HepG2 (cell line): Measurements from ENCODE around the gene CHMP1A. TPM values are rescaled to one million over a fixed set of nuclear protein-coding genes. Genes with fewer than 3 reads are reported as not detected.

Experiments used
- ATAC-seq: fragments of 200-7000 bp; cut with Tn5 transposase; 3 replicates; pipeline ENCODE4 v1.9.1; 2020; ENCODE audit warnings: mild to moderate bottlenecking, moderate library complexity
- BruUV-seq: library from RNA; stranded (reverse); fragments of 400-500 nt; replicated peaks from 2 replicates; lab custom pipeline; 2021; lab: Mats Ljungman, UMichigan
- CTCF ChIA-PET: fragments of 300-600 bp; formaldehyde crosslinking; extraction: SDS; loops from one replicate; lab custom pipeline; 2021; ENCODE audit warnings: low total read pairs, inconsistent platforms, low intra/inter-chr PET ratio; lab: Yijun Ruan, JAX
- POLR2A ChIA-PET: fragments of 350-600 bp; sonication (Branson Sonifier 250); formaldehyde crosslinking; loops from one replicate; lab custom pipeline; 2020; ENCODE audit warnings: antibody characterized with exemption, inconsistent platforms; lab: Yijun Ruan, JAX
- DNase-seq: peaks from one replicate; pipeline ENCODE4 v3.0.0-alpha.2; 2015; ENCODE audit warnings: low spot score
- FAIRE-seq: peaks from 3 replicates; lab custom pipeline; 2011; peaks lifted over from hg19 to GRCh38; lab: Jason Lieb, UNC
- H2AFZ ChIP-seq: one replicate; pipeline ENCODE4 v1.6.1; 2011; ENCODE audit warnings: low read length, inconsistent platforms
- H3K27ac ChIP-seq: fragments of 300-600 bp; 3 replicates; pipeline ENCODE4 v1.8.0; 2011; ENCODE audit warnings: mixed run types, mild to moderate bottlenecking, mixed read lengths, low read length, inconsistent platforms; ENCODE audit not compliant: insufficient read depth; ENCODE audit errors: extremely low read length
- H3K27me3 ChIP-seq, 2 experiments: fragments of 200-600 bp in 1 of 2; 2 replicates in 1 of 2; 3 replicates in 1 of 2; pipeline versions ENCODE4 v1.6.0 to v1.8.0; 2011; ENCODE audit warnings: low read length in 2 of 2, mild to moderate bottlenecking in 2 of 2, moderate library complexity in 2 of 2, inconsistent platforms in 1 of 2; ENCODE audit not compliant: insufficient read depth in 2 of 2, control insufficient read depth in 1 of 2
- H3K36me3 ChIP-seq, 2 experiments: fragments of 200-600 bp in 1 of 2; replicated peaks in 1 of 2; 2 replicates in 1 of 2; 3 replicates in 1 of 2; pipeline versions ENCODE4 v1.5.1 to v1.8.0; 2011; ENCODE audit warnings: low read length in 2 of 2, inconsistent platforms in 1 of 2; ENCODE audit not compliant: insufficient read depth in 2 of 2, control insufficient read depth in 1 of 2
- H3K4me1 ChIP-seq: 2 replicates; pipeline ENCODE4 v1.5.1; 2012; ENCODE audit warnings: low read length, inconsistent platforms; ENCODE audit not compliant: insufficient read depth
- H3K4me2 ChIP-seq: 2 replicates; pipeline ENCODE4 v1.6.0; 2011; ENCODE audit warnings: low read depth, low read length, inconsistent platforms
- H3K4me3 ChIP-seq, 3 experiments: fragments of 200-600 bp in 1 of 3; sonication (generic), shearing (Covaris generic) in 1 of 3; replicated peaks in 1 of 3; 2 replicates each; pipeline ENCODE4 v1.5.1; 2011 to 2016; ENCODE audit warnings: low read length in 3 of 3, inconsistent platforms in 2 of 3, low read depth in 2 of 3, mild to moderate bottlenecking in 2 of 3, control low read depth in 1 of 3, mixed read lengths in 1 of 3; ENCODE audit not compliant: insufficient read depth in 1 of 3
- H3K79me2 ChIP-seq: one replicate; pipeline ENCODE4 v1.6.1; 2011; ENCODE audit warnings: low read length, inconsistent platforms; ENCODE audit not compliant: insufficient read depth
- H3K9ac ChIP-seq: 2 replicates; pipeline ENCODE4 v1.6.0; 2011; ENCODE audit warnings: mild to moderate bottlenecking, low read depth, low read length, inconsistent platforms; ENCODE audit not compliant: insufficient read depth
- H3K9me3 ChIP-seq: 2 replicates; pipeline ENCODE4 v1.5.1; 2012; ENCODE audit warnings: mild to moderate bottlenecking, low read length
- H4K20me1 ChIP-seq: 2 replicates; pipeline ENCODE4 v1.6.0; 2011; ENCODE audit warnings: inconsistent platforms, mild to moderate bottlenecking, low read length, moderate library complexity; ENCODE audit not compliant: insufficient read depth
- ARID4A ChIP-seq: sonication (generic); formaldehyde crosslinking; IDR thresholded peaks from 2 replicates; pipeline ENCODE4 v1.5.0; 2020; ENCODE audit warnings: mild to moderate bottlenecking, missing genetic modification reagents, borderline replicate concordance
- MLLT10 ChIP-seq: sonication (generic); formaldehyde crosslinking; IDR thresholded peaks from 2 replicates; pipeline ENCODE4 v1.4.0; 2020; ENCODE audit warnings: missing genetic modification reagents
- RBFOX2 ChIP-seq: fragments of 200-400 bp; formaldehyde crosslinking; IDR thresholded peaks from 2 replicates; pipeline ENCODE4 v1.6.1; 2017; ENCODE audit warnings: low read depth, mild to moderate bottlenecking, low read length
- SOX13 ChIP-seq, 3 experiments: fragments of 450-650 bp in 1 of 3; sonication (generic) in 1 of 3; formaldehyde crosslinking in 1 of 3; IDR thresholded peaks in 2 of 3; conservative IDR thresholded peaks in 1 of 3; 2 replicates each; pipeline versions ENCODE4 v1.5.0 to v1.6.1; 2016 to 2020; ENCODE audit warnings: antibody characterized with exemption in 1 of 3, mild to moderate bottlenecking in 1 of 3, missing compliant biosample characterization in 1 of 3, missing genetic modification reagents in 1 of 3, moderate library complexity in 1 of 3
- TBX2 ChIP-seq: sonication (generic); formaldehyde crosslinking; IDR thresholded peaks from 2 replicates; pipeline ENCODE4 v1.5.0; 2020; ENCODE audit warnings: missing genetic modification reagents, mild to moderate bottlenecking, borderline replicate concordance
- TMF1 ChIP-seq: sonication (generic); formaldehyde crosslinking; IDR thresholded peaks from 2 replicates; pipeline ENCODE4 v1.8.1; 2022; ENCODE audit warnings: low read depth, missing genetic modification reagents
- ZFX ChIP-seq: sonication (generic); formaldehyde crosslinking; IDR thresholded peaks from 2 replicates; pipeline ENCODE4 v1.4.0; 2020; ENCODE audit warnings: mild to moderate bottlenecking, low read depth, missing genetic modification reagents, moderate library complexity
- ZNF572 ChIP-seq: sonication (generic); formaldehyde crosslinking; IDR thresholded peaks from 2 replicates; pipeline ENCODE4 v1.5.1; 2020; ENCODE audit warnings: mild to moderate bottlenecking, missing genetic modification reagents
- ZNF687 ChIP-seq: sonication (generic); formaldehyde crosslinking; IDR thresholded peaks from 2 replicates; pipeline ENCODE4 v1.5.1; 2020; ENCODE audit warnings: mild to moderate bottlenecking, missing genetic modification reagents, moderate library complexity
- ZNF746 ChIP-seq: sonication (generic); formaldehyde crosslinking; IDR thresholded peaks from 2 replicates; pipeline ENCODE4 v1.8.0; 2022; ENCODE audit warnings: mild to moderate bottlenecking, missing genetic modification reagents
- ZNF816 ChIP-seq: sonication (generic); formaldehyde crosslinking; IDR thresholded peaks from 2 replicates; pipeline ENCODE4 v1.8.0; 2022; ENCODE audit warnings: missing genetic modification reagents, mild to moderate bottlenecking, borderline replicate concordance
- ZSCAN30 ChIP-seq: sonication (generic); formaldehyde crosslinking; IDR thresholded peaks from 2 replicates; pipeline ENCODE4 v1.5.0; 2020; ENCODE audit warnings: mild to moderate bottlenecking, missing genetic modification reagents
- WGBS: methylation state at CpG from one replicate; pipeline ENCODE4 v1.1.6; 2017; ENCODE audit warnings: low lambda C conversion rate; 5-methylcytosine and 5-hydroxymethylcytosine counted together
- in situ Hi-C: cut with HindIII; loops from 2 replicates; pipeline ENCODE4 v1.10.0; 2017; ENCODE audit warnings: low pct_unique_long_range_greater_than_20kb; ENCODE audit not compliant: extremely low pct_ligation_motif_present
- intact Hi-C: fragments of 100-400 bp; cut with micrococcal nuclease; formaldehyde crosslinking; loops from one replicate; pipeline ENCODE4 v1.10.0; 2022; ENCODE audit not compliant: unreplicated experiment
- polyA plus RNA-seq, 8 experiments: library from polyadenylated mRNA; depleted of rRNA in 3 of 8; stranded (reverse) in 7 of 8; unstranded in 1 of 8; fragments of >200 nt; fragmentation: Illumina TruSeq in 4 of 8; extraction: Trizol in 4 of 8; gene quantifications; 2 replicates each; pipeline versions ENCODE4 v1.2.1 to v1.2.3, GENCODE V29; 2011 to 2016; ENCODE audit warnings: low read depth in 4 of 8, missing spikeins in 1 of 8, mixed read lengths in 1 of 8; ENCODE audit not compliant: insufficient read depth in 1 of 8
- total RNA-seq, 5 experiments: library from RNA; depleted of rRNA; stranded (reverse); fragments of >200 nt; fragmentation: Illumina TruSeq; extraction: Trizol; gene quantifications; 2 replicates each; pipeline ENCODE4 v1.2.3, GENCODE V29; 2016; ENCODE audit warnings: low read depth in 1 of 5

Gene CHMP1A
- total and polyA plus RNA-seq, 2 of the 13 experiments (the other 11 are each of a cell fraction or from before 2014, with no cell fraction given): 69.4 to 73.3 TPM

GRCh38 chr16:89610108-89610453 is 47.4 kb downstream of the CHMP1A start (continued):
- TF ChIP-seq SOX13 (IDR thresholded peaks at IDR 0.05) (no peak), SOX13 (CRISPR knock-in tag; conservative IDR thresholded peaks at IDR 0.05 in 1 of 2, IDR thresholded peaks at IDR 0.05 in 1 of 2) (no peak), TMF1 (CRISPR knock-in tag) (no peak)

DNA sequence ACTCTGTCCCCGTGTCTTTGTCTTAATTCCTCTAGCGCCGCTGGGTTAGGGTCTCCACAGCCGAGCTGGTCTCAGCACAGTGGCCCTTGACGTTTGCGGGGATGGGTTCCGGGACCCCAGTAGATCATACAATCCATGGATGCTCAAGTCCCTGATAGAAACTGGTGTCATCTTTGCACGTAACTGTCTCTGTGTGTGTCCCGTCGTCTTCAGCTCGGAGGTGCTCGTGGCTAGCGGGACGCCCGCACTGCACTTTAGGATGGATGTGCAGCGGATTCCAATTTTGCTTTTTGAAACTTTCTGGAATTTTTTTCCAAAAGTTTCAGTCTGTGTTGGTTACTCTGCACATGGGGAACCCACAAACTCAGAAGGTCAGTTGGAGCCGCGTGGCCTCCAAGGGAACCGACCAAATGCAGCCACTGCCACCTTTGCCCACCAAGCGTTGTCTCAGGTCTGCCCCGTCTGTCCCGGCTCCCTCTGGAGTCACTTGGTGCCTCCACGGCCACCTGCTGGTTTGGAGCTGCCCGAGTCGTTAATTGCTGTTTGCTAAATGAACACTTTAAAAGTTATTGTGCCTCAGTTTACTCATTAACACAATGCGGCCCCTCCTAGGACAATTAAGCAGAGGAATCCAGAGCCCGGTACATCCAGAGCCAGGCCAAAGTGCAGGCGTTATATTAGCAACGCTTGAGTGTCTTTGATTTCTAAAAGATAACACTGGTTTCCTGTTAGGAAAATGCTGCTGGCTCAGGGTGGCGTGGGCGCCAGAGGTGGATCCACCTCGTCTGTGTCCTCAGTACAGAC is 49.4 kb downstream of the CHMP1A start:
- Histone ChIP-seq H2AFZ (no peak overlapping the region), H3K9me3 (no peaks in the 10 kb centered on the region), H3K4me3 (peak overlapping the region in 1 of 3 experiments; percentile 9; a peak in 2 of 6 replicates), H3K36me3 (no peaks in the 10 kb centered on the region), H3K27ac (no peak overlapping the region), H4K20me1 (no peaks in the 10 kb centered on the region), H3K4me2 (peak overlapping the region; percentile 62), H3K27me3 (peaks cover 8 to 34% of the 10 kb centered on the region in 2 experiments), H3K79me2 (no peaks in the 10 kb centered on the region), H3K9ac (no peak overlapping the region), H3K4me1 (peaks cover 28% of the 10 kb centered on the region)
- ChIA-PET CTCF (no interaction called here), POLR2A (no interaction called here)
- intact Hi-C loops (no loop called here), in situ Hi-C loops (no loop called here)
- no peak for FAIRE-seq
- BruUV-seq: no TSS peak
- WGBS: 40% methylated on average over 32 of the region's 32 CpGs
- ATAC-seq: peak; percentile 64
- DNase-seq: no peak
- TF ChIP-seq ZFX (CRISPR knock-in tag) (0 out of 2 replicates have a peak, but pooled peaks have one; percentile 16), ARID4A (peak; percentile 19; the same call in 1 of the 2 replicates), ZNF687 (CRISPR knock-in tag) (peak; percentile 33; the same call in 1 of the 2 replicates), ZNF572 (peak; percentile 70; the same call in 1 of the 2 replicates), TBX2 (CRISPR knock-in tag) (peak; percentile 50; the same call in 1 of the 2 replicates), ZNF816 (no peak), MLLT10 (no peak), ZNF746 (CRISPR knock-in tag) (no peak), ZSCAN30 (CRISPR knock-in tag) (no peak), RBFOX2 (no peak)
